Activated CD4-positive, alpha-beta T cell treated with anti-CD3 and anti-CD28 coated beads for 4 hours (primary cell): Measurements from ENCODE around the gene NRM.
A peak's percentile ranks its signal among the peaks of the same experiment; 100 is the strongest.

ENCODE experiments used
- DNase-seq, 2 donors: peaks; one replicate each; pipeline ENCODE4 v3.0.0-alpha.2; 2020

The NRM gene

GRCh38 chr6:30687659-30688431 lies 2.9 kb downstream of the NRM start:
- DNase-seq = no peak

GRCh38 chr6:30686908-30687658 lies 3.7 kb downstream of the NRM start:
- peak; percentile 71 to 83 for DNase-seq

GRCh38 chr6:30686009-30686907 lies 4.5 kb downstream of the NRM start, which contains the start of gene PPP1R18:
PPP1R18 (minus strand) TSS chr6:30686645; CDS start chr6:30686018, 627 bp downstream.
- peak; percentile 83 to 87 for DNase-seq

- DNase-seq = peak in 1 of 2 donors; percentile 17
Observed at GRCh38 chr6:30685157-30686008, 5.4 kb downstream of the NRM start.

GRCh38 chr6:30684386-30685156 lies 6.2 kb downstream of the NRM start:
- DNase-seq = peak; percentile 51 to 63

- no peak for DNase-seq
Observed at GRCh38 chr6:30683980-30684338, 6.8 kb downstream of the NRM start.

- peak in 1 of 2 donors; percentile 13 for DNase-seq
Observed at GRCh38 chr6:30683183-30683979, 7.4 kb downstream of the NRM start.

- peak; percentile 88 to 89 for DNase-seq
Observed at GRCh38 chr6:30682143-30683117, 8.4 kb downstream of the NRM start.

GRCh38 chr6:30681766-30682142 lies 9.0 kb downstream of the NRM start:
- DNase-seq = no peak

GRCh38 chr6:30679765-30680535 lies 10.8 kb downstream of the NRM start:
- DNase-seq = no peak

GRCh38 chr6:30678964-30679726 lies 11.6 kb downstream of the NRM start:
- DNase-seq = peak; percentile 88 to 93

- DNase-seq = no peak
Observed at GRCh38 chr6:30676660-30677285, 14.0 kb downstream of the NRM start.

GRCh38 chr6:30672445-30673253 lies 18.1 kb downstream of the NRM start, which contains the start of gene DHX16:
DHX16 (minus strand) TSS chr6:30673006; CDS start chr6:30672841, 165 bp downstream.
- DNase-seq = peak; percentile 90 to 94

GRCh38 chr6:30670760-30671527 lies 19.8 kb downstream of the NRM start:
- no peak for DNase-seq

- peak in 1 of 2 donors; percentile 58 for DNase-seq
Observed at GRCh38 chr6:30666300-30666699, 24.5 kb downstream of the NRM start.
